GM23248 (cell line): Measurements from ENCODE around the gene SV2C. TPM values are rescaled to one million over a fixed set of nuclear protein-coding genes. Genes with fewer than 3 reads are reported as not detected.

Source experiments
- DNase-seq: peaks from one replicate; pipeline ENCODE4 v3.0.0-alpha.2; 2015
- H2AFZ ChIP-seq: fragments of 200-600 bp; sonication (generic); 2 replicates; pipeline ENCODE4 v1.6.1; 2016; ENCODE audit warnings: antibody characterized with exemption
- H3F3A ChIP-seq: fragments of 200-600 bp; sonication (generic); 2 replicates; pipeline ENCODE4 v1.6.1; 2016; ENCODE audit warnings: mild to moderate bottlenecking, antibody characterized with exemption, mixed run types; ENCODE audit not compliant: insufficient read depth
- H3K27ac ChIP-seq: fragments of 200-600 bp; sonication (generic); 2 replicates; pipeline ENCODE4 v1.5.1; 2016; ENCODE audit warnings: mild to moderate bottlenecking
- H3K27me3 ChIP-seq: fragments of 200-600 bp; sonication (generic); replicated peaks from 2 replicates; pipeline ENCODE4 v1.6.1; 2016; ENCODE audit warnings: mild to moderate bottlenecking; ENCODE audit not compliant: insufficient read depth
- H3K36me3 ChIP-seq: fragments of 200-600 bp; sonication (generic); 2 replicates; pipeline ENCODE4 v1.6.1; 2016; ENCODE audit warnings: low read depth, mild to moderate bottlenecking
- H3K4me1 ChIP-seq: fragments of 200-600 bp; sonication (generic); 2 replicates; pipeline ENCODE4 v1.6.1; 2016; ENCODE audit warnings: mild to moderate bottlenecking; ENCODE audit not compliant: insufficient read depth
- H3K4me2 ChIP-seq: fragments of 200-600 bp; sonication (generic); one replicate; pipeline ENCODE4 v1.6.1; 2016; ENCODE audit warnings: mild to moderate bottlenecking; ENCODE audit not compliant: unreplicated experiment
- H3K4me3 ChIP-seq: fragments of 200-600 bp; sonication (generic); 2 replicates; pipeline ENCODE4 v1.5.1; 2016; ENCODE audit warnings: mild to moderate bottlenecking
- H3K79me2 ChIP-seq: fragments of 200-600 bp; sonication (generic); 2 replicates; pipeline ENCODE4 v1.6.1; 2016; ENCODE audit warnings: mild to moderate bottlenecking; ENCODE audit not compliant: insufficient read depth
- H3K9ac ChIP-seq: fragments of 200-600 bp; sonication (generic); 2 replicates; pipeline ENCODE4 v1.6.1; 2016; ENCODE audit warnings: mild to moderate bottlenecking
- H3K9me2 ChIP-seq: fragments of 200-600 bp; sonication (generic); 2 replicates; pipeline ENCODE4 v1.6.1; 2016; ENCODE audit warnings: mixed run types, mild to moderate bottlenecking, moderate library complexity; ENCODE audit not compliant: insufficient read depth
- H3K9me3 ChIP-seq: fragments of 200-600 bp; sonication (generic); one replicate; pipeline ENCODE4 v1.6.1; 2017; ENCODE audit warnings: low read depth
- H4K20me1 ChIP-seq: fragments of 200-600 bp; sonication (generic); 2 replicates; pipeline ENCODE4 v1.6.0; 2016; ENCODE audit not compliant: insufficient read depth
- EZH2 ChIP-seq: fragments of 200-600 bp; sonication (generic); IDR thresholded peaks from 2 replicates; pipeline ENCODE4 v1.6.1; 2018; ENCODE audit warnings: antibody characterized with exemption, mild to moderate bottlenecking; ENCODE audit not compliant: insufficient read depth, poor library complexity, severe bottlenecking
- EZH2phosphoT487 ChIP-seq: fragments of 200-600 bp; sonication (generic); IDR thresholded peaks from 2 replicates; pipeline ENCODE4 v1.6.1; 2018; ENCODE audit warnings: antibody characterized with exemption, moderate library complexity, mild to moderate bottlenecking, low read depth; ENCODE audit not compliant: insufficient read depth
- WGBS, 2 experiments: methylation state at CpG; one replicate each; pipeline ENCODE4 v1.1.6; 2015 to 2017; ENCODE audit warnings: low lambda C conversion rate in 2 of 2, low coverage in 1 of 2; ENCODE audit errors: missing lambda C conversion rate in 2 of 2; 5-methylcytosine and 5-hydroxymethylcytosine counted together
- in situ Hi-C: fragments of 300-500 bp; cut with MboI; formaldehyde crosslinking; loops from 2 replicates; pipeline ENCODE4 v1.15.0; 2020
- polyA plus RNA-seq: library from polyadenylated mRNA; unstranded; fragments of >200 nt; fragmentation: Nextera tagmentation; extraction: Ambion mirVana; gene quantifications from 2 replicates; pipeline ENCODE4 v1.2.1, GENCODE V29; 2016
- total RNA-seq: library from RNA; depleted of rRNA; stranded (reverse); fragments of >200 nt; shearing (Covaris generic); gene quantifications from 2 replicates; pipeline ENCODE4 v1.2.3, GENCODE V29; 2014

SV2C gene
- total and polyA plus RNA-seq, 2 experiments from 2014 or later = not detected

GRCh38 chr5:76154009-76154690 lies 71.0 kb downstream of the SV2C start:
- Histone ChIP-seq H4K20me1 (no peaks in the 10 kb centered on the region), H3F3A (no peaks in the 10 kb centered on the region), H3K4me2 (no peak overlapping the region), H3K9ac (no peak overlapping the region), H2AFZ (no peak overlapping the region), H3K9me2 (no peaks in the 10 kb centered on the region), H3K4me3 (no peak overlapping the region), H3K36me3 (no peaks in the 10 kb centered on the region), H3K79me2 (no peaks in the 10 kb centered on the region), H3K9me3 (no peaks in the 10 kb centered on the region), H3K27me3 (no peaks in the 10 kb centered on the region), H3K4me1 (no peaks in the 10 kb centered on the region), H3K27ac (no peak overlapping the region)
- 30 to 38% methylated on average over 3 of the region's 3 CpGs for WGBS, 2 experiments
- in situ Hi-C loops = no loop called here
- no peak for DNase-seq
- TF ChIP-seq EZH2phosphoT487 (no peak), EZH2 (no peak)

GRCh38 chr5:76155536-76155935 lies 72.4 kb downstream of the SV2C start:
- WGBS, 2 experiments = 16 to 28% methylated on average over 1 of the region's 1 CpG
- Histone ChIP-seq H3K4me1 (no peaks in the 10 kb centered on the region), H3K4me3 (no peak overlapping the region), H3K4me2 (no peak overlapping the region), H3K9ac (no peak overlapping the region), H3K27ac (no peak overlapping the region), H3K9me2 (no peaks in the 10 kb centered on the region), H3K36me3 (no peaks in the 10 kb centered on the region), H3F3A (no peaks in the 10 kb centered on the region), H3K27me3 (no peaks in the 10 kb centered on the region), H4K20me1 (no peaks in the 10 kb centered on the region), H3K9me3 (no peaks in the 10 kb centered on the region), H3K79me2 (no peaks in the 10 kb centered on the region), H2AFZ (no peak overlapping the region)
- in situ Hi-C loops = no loop called here
- no peak for DNase-seq
- TF ChIP-seq EZH2phosphoT487 = no peak
- TF ChIP-seq EZH2 = no peak

GRCh38 chr5:76162335-76162734 lies 79.2 kb downstream of the SV2C start:
- no peak overlapping the region for H2AFZ ChIP-seq
- in situ Hi-C loops = no loop called here
- H3K4me2 ChIP-seq = no peak overlapping the region
- 17 to 23% methylated on average over 4 of the region's 4 CpGs for WGBS, 2 experiments
- no peaks in the 10 kb centered on the region for H3K9me2 ChIP-seq
- H3K4me3 ChIP-seq = no peak overlapping the region
- DNase-seq = no peak
- no peak overlapping the region for H3K9ac ChIP-seq
- H3K79me2 ChIP-seq = no peaks in the 10 kb centered on the region
- no peaks in the 10 kb centered on the region for H3K36me3 ChIP-seq
- no peaks in the 10 kb centered on the region for H3K9me3 ChIP-seq
- TF ChIP-seq EZH2 = no peak
- TF ChIP-seq EZH2phosphoT487 = no peak
- no peaks in the 10 kb centered on the region for H3F3A ChIP-seq
- H3K27me3 ChIP-seq = no peaks in the 10 kb centered on the region
- H4K20me1 ChIP-seq = no peaks in the 10 kb centered on the region
- no peak overlapping the region for H3K27ac ChIP-seq
- no peaks in the 10 kb centered on the region for H3K4me1 ChIP-seq

GRCh38 chr5:76163111-76163628 lies 80.0 kb downstream of the SV2C start:
- in situ Hi-C loops = no loop called here
- Histone ChIP-seq H3K36me3 (no peaks in the 10 kb centered on the region), H3K4me2 (no peak overlapping the region), H3K4me1 (no peaks in the 10 kb centered on the region), H3K9ac (no peak overlapping the region), H3K27me3 (no peaks in the 10 kb centered on the region), H2AFZ (no peak overlapping the region), H3K9me3 (no peaks in the 10 kb centered on the region), H3F3A (no peaks in the 10 kb centered on the region), H3K9me2 (no peaks in the 10 kb centered on the region), H3K27ac (no peak overlapping the region), H4K20me1 (no peaks in the 10 kb centered on the region), H3K4me3 (no peak overlapping the region), H3K79me2 (no peaks in the 10 kb centered on the region)
- 35 to 36% methylated on average over 4 of the region's 4 CpGs for WGBS, 2 experiments
- no peak for TF ChIP-seq EZH2phosphoT487
- no peak for TF ChIP-seq EZH2
- DNase-seq = no peak
